GM21723 (cell line): Measurements from ENCODE around the gene C6orf120.
"Not testable (repeated sequence)": the region's sequence is repeated elsewhere in the genome, so short reads cannot be mapped to it uniquely, and the experiment has no call there.

Experiments used
- ATAC-seq: cut with Tn5 transposase; IDR thresholded peaks from one replicate; pipeline ENCODE4 v1.9.1; 2021; ENCODE audit warnings: mild to moderate bottlenecking, moderate library complexity; ENCODE audit not compliant: unreplicated experiment

The C6orf120 gene

GRCh38 chr6:169677096-169677495 lies 24.8 kb upstream of the C6orf120 start:
- ATAC-seq: no peak

- ATAC-seq: no peak
Observed at GRCh38 chr6:169678342-169678741, 23.6 kb upstream of the C6orf120 start.

- no peak for ATAC-seq
Observed at GRCh38 chr6:169684056-169684455, 17.9 kb upstream of the C6orf120 start.

- no peak for ATAC-seq
Observed at GRCh38 chr6:169685860-169686259, 16.1 kb upstream of the C6orf120 start.

- ATAC-seq: no peak
Observed at GRCh38 chr6:169689287-169689686, 12.6 kb upstream of the C6orf120 start.

- no peak for ATAC-seq
Observed at GRCh38 chr6:169691260-169691659, 10.7 kb upstream of the C6orf120 start.

- ATAC-seq: no peak
Observed at GRCh38 chr6:169692516-169692915, 9.4 kb upstream of the C6orf120 start.

- no peak for ATAC-seq
Observed at GRCh38 chr6:169695131-169695530, 6.8 kb upstream of the C6orf120 start.

GRCh38 chr6:169697115-169697514 lies 4.8 kb upstream of the C6orf120 start:
- not testable (repeated sequence) for ATAC-seq

GRCh38 chr6:169700296-169700695 lies 1.6 kb upstream of the C6orf120 start:
- ATAC-seq: no peak

- peak; percentile 20 for ATAC-seq
Observed at GRCh38 chr6:169701311-169701953, 494 bp upstream of the C6orf120 start.

GRCh38 chr6:169702840-169703246 lies 917 bp downstream of the C6orf120 start:
- peak; percentile 12 for ATAC-seq

GRCh38 chr6:169707772-169708171 lies 5.8 kb downstream of the C6orf120 start:
- ATAC-seq: no peak

GRCh38 chr6:169709293-169709692 lies 7.4 kb downstream of the C6orf120 start:
- peak; percentile 50 for ATAC-seq

GRCh38 chr6:169710009-169710408 lies 8.1 kb downstream of the C6orf120 start:
- no peak for ATAC-seq

GRCh38 chr6:169714178-169714577 lies 12.3 kb downstream of the C6orf120 start:
- ATAC-seq: no peak

GRCh38 chr6:169714595-169714994 lies 12.7 kb downstream of the C6orf120 start:
- ATAC-seq: no peak

GRCh38 chr6:169719117-169719516 lies 17.2 kb downstream of the C6orf120 start:
- ATAC-seq: no peak

- ATAC-seq: no peak
Observed at GRCh38 chr6:169720207-169720855, 18.4 kb downstream of the C6orf120 start.

GRCh38 chr6:169722362-169723199 lies 20.7 kb downstream of the C6orf120 start:
- ATAC-seq: peak; percentile 32

GRCh38 chr6:169723200-169723909 lies 21.4 kb downstream of the C6orf120 start:
- ATAC-seq: peak; percentile 41
